Stimulated activated memory B cell treated with anti-CD40 and anti-IgM and Interleukin-4, amounts not matched to agents 10 μg/mL and 1 μg/mL and 100 μg/mL, for 72 hours (primary cell): Measurements from ENCODE around the gene USP2.

ENCODE experiments used
- ATAC-seq: fragments of 150-1000 bp; cut with Tn5 transposase; 2 replicates; pipeline ENCODE4 v1.10.0; 2021
- H3K27ac Mint-ChIP-seq: one replicate; pipeline ENCODE4 v1.8.0; 2022; ENCODE audit warnings: mild to moderate bottlenecking, mixed read lengths
- H3K27me3 Mint-ChIP-seq: one replicate; pipeline ENCODE4 v1.8.0; 2022; ENCODE audit warnings: mixed read lengths
- H3K36me3 Mint-ChIP-seq: one replicate; pipeline ENCODE4 v1.8.0; 2022; ENCODE audit warnings: mixed read lengths
- H3K4me1 Mint-ChIP-seq: one replicate; pipeline ENCODE4 v1.8.0; 2022; ENCODE audit warnings: mixed read lengths
- H3K4me3 Mint-ChIP-seq: one replicate; pipeline ENCODE4 v1.8.0; 2022; ENCODE audit warnings: mild to moderate bottlenecking, moderate library complexity, mixed read lengths
- H3K9me3 Mint-ChIP-seq: one replicate; pipeline ENCODE4 v1.8.0; 2022; ENCODE audit warnings: mixed read lengths

Gene USP2

GRCh38 chr11:119306373-119306890, 75.1 kb downstream of the USP2 start:
- Mint-ChIP-seq H3K27ac (no peak overlapping the region), H3K27me3 (no peaks in the 10 kb centered on the region), H3K4me3 (no peak overlapping the region), H3K4me1 (no peaks in the 10 kb centered on the region), H3K36me3 (peaks cover 53% of the 10 kb centered on the region), H3K9me3 (no peaks in the 10 kb centered on the region)
- ATAC-seq: no peak

- ATAC-seq: no peak
- no peaks in the 10 kb centered on the region for H3K9me3 Mint-ChIP-seq
- H3K27me3 Mint-ChIP-seq: no peaks in the 10 kb centered on the region
- H3K4me1 Mint-ChIP-seq: no peaks in the 10 kb centered on the region
- peaks cover 59% of the 10 kb centered on the region for H3K36me3 Mint-ChIP-seq
- H3K27ac Mint-ChIP-seq: no peak overlapping the region
- H3K4me3 Mint-ChIP-seq: no peak overlapping the region
These were observed 75.7 kb downstream of the USP2 start for GRCh38 chr11:119305556-119306372.
